Left renal pelvis (tissue), 4 donors: ENCODE data around the gene GDPD4. TPM values are rescaled to one million over a fixed set of nuclear protein-coding genes. Genes with fewer than 3 reads are reported as not detected.

Source experiments
- DNase-seq, 4 donors: peaks; one replicate each; pipeline ENCODE4 v3.0.0-alpha.2; 2013; ENCODE audit warnings: low read depth in 4 of 4, low spot score in 3 of 4
- polyA plus RNA-seq, 4 donors: library from polyadenylated mRNA; unstranded; fragments of 120-200 nt; gene quantifications; one replicate each; pipeline ENCODE4 v1.2.1, GENCODE V29; 2013; ENCODE audit not compliant: insufficient read length in 4 of 4

The GDPD4 gene
- polyA plus RNA-seq, 4 donors, result 0.18 to 0.46 (median 0.34) TPM; not detected in 1

- no peak for DNase-seq
These were observed 52.1 kb downstream of the GDPD4 start for GRCh38 chr11:77249427-77249826.

DNA sequence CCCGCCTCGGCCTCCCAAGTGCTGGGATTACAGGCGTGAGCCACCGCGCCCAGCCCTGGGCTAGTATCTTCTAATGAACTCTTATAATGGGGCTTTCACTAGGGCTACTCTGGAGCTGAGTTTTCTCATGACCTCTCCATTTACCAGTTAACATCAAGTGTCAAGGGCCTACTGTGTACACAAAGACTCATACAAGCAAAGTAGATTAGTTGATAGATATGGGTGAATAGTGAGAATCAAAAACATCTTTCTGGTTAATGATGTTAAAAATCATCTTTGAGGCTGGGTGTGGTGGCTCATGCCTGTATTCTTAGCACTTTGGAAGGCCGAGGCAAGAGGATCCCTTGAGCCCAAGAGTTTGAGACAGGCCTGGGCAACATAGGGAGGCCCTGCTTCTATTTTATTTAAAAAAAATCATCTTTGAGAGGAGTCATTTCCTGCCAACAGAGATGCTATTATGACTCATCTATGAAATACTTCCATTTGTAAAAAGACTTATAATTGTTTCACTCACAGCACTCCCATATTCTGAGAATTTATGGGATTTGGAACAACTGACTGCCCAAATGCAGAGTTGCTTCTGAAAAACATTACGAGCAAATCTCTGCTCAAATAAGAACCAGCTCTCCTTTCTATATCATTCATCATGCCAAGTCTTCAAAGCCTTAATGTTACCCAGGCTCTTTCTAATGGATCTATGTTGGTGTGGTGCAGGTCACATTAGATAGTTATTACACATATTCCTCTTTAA, 57.0 kb downstream of the GDPD4 start:
- DNase-seq, result no peak

DNA sequence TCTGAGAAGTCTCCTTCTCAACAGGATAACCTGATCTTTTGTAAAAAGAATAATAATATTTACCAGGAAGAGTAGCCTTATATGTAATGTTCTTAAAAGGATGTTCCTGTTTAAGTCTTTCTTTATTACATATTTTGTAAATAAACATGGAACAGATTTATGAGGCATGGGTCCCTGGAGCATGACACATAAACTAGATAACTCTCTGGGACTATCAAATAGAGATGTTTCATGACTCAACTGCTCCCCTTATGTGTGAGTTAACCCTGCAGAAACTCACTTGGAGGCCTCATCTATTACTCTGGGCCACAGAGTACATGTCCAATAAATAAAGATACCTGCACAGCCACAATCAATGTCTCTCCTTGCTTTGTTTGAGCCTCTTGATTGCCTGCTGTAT, 64.6 kb downstream of the GDPD4 start:
- no peak for DNase-seq

- DNase-seq, result no peak
These were observed 68.5 kb downstream of the GDPD4 start for GRCh38 chr11:77233011-77233410.

DNA sequence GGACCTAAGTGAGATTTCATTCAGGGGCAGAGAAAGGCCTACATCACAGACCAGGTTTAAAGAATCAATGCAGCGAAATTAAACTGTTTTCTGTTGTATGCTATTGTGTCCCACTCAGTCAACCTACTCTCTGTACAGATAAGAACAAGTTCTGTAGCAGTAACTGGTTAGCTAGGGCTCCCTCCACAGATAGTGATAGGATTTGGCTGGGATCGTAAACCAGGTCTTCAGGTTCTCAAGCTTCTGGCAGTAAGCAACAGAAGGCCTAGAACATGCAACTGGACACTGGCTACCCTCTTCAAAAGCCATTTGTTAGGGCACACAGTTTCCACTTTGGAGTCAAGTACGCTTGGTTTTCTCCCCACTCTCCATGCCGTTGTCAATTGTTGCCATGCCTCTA, 69.2 kb downstream of the GDPD4 start:
- DNase-seq, result no peak

GRCh38 chr11:77231800-77232199, 69.7 kb downstream of the GDPD4 start:
- DNase-seq, result no peak

- no peak for DNase-seq
These were observed 70.4 kb downstream of the GDPD4 start for GRCh38 chr11:77230878-77231605.

DNA sequence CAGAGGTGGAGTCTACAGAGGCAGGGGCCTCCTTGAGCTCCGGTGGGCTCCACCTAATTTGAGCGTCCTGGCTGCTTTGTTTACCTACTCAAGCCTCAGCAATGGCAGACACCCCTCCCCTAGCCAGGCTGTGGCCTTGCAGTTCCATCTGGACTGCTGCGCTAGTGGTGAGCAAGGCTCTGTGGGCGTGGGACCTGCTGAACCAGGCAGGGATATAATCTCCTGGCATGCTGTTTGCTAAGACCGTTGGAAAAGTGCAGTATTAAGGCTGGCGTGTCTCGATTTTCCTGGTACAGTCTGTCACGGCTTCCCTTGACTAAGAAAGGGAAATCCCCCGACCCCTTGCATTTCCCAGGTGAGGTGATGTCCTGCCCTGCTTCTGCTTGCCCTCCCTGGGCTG, 77.7 kb downstream of the GDPD4 start:
- DNase-seq, result no peak

DNA sequence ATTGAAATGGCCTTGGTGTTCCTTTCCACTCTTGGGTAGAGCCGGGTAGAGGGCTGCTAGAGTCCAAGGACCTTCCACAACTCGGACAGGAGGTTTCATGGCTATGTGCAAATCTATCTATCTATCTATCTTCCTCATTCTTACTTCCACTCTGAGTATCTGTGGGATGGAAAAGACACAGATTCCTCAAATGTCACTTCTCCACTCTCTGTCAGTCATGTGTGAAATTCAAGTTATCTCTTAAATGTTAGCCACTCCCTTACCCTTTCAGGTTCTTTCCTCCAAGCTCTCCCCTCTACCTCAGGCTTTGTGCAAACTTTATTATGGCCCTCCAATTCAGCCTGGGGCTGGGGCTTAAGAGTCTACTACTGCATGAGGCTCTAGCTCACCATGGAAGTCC, 84.3 kb downstream of the GDPD4 start:
- no peak for DNase-seq

- DNase-seq, result no peak
These were observed 86.4 kb downstream of the GDPD4 start for GRCh38 chr11:77215106-77215505.

DNA sequence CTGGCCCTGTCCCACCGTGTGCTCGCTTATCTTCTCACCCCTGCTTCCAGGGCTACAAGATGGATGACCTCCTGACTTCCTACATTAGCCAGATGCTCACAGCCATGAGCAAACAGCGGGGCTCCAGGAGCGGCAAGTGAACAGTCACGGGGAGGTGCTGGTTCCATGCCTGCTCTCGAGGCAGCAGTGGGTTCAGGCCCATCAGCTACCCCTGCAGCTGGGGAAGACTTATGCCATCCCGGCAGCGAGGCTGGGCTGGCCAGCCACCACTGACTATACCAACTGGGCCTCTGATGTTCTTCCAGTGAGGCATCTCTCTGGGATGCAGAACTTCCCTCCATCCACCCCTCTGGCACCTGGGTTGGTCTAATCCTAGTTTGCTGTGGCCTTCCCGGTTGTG, 86.9 kb downstream of the GDPD4 start:
- DNase-seq, result no peak

GRCh38 chr11:77213589-77214428, 87.7 kb downstream of the GDPD4 start:
- no peak for DNase-seq

DNA sequence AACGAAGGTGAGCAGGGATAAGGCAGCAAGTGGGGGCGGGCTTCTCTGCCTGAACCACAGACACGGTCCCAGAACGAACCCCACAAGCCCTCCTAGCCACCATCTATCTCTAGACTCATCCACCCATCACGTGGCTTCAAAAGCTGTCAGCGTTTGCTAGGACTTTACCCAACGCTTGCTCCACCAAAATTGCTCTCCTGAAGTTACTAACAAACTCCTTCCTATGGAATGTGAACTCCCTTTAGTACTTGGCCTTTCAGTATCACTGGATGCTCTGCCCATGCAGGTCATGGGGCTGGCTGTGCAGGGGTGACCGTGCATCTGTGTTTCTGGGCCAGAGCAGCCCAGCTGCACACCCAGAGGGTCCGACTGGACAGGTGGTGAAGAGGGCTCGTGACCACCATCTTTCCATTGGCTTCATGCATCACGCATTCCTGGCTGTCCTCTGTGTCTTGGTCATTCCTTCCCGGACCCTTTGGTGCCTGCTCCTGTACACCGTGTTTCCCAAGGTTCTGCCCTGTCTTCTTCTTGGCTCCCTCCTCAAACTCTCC, 88.4 kb downstream of the GDPD4 start:
- no peak for DNase-seq

- DNase-seq, result no peak
These were observed 89.0 kb downstream of the GDPD4 start for GRCh38 chr11:77212314-77213007.

- DNase-seq, result no peak
These were observed 89.8 kb downstream of the GDPD4 start for GRCh38 chr11:77211594-77212251.

DNA sequence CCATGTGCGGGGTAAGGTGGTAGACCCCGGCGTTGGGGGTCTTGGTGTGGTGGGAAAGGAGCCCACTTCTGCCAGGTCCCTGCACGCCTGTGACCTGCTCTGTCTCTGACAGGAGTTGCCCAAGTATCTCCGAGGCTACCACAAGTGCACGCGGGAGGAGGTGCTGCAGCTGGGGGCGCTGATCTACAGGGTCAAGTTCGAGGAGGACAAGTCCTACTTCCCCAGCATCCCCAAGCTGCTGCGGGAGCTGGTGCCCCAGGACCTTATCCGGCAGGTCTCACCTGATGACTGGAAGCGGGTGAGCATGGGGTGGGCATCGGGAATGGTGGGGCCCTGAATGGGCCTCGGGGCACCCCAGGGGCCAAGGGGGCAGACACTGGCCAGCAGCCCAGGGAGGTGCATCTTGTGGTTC, 90.4 kb downstream of the GDPD4 start:
- no peak for DNase-seq

DNA sequence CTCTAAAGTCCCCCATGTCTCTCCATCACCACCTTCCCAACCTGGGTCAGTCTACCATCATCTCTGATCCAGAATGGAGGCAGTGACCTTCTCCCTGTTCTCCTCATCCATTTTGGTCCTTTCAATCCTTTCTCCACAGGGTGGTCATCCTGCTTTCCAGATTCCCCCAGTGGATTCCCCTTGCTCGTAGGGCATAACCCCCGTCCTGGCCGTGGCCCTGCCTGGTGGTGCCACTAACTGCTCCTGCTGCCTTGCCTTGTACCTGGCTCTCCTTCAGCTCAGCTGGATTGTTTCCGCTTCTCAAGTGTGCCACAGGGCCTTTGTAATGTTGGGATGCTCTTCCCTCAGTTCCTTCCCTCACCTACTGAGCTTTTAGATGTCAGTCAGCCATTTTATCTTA, 91.8 kb downstream of the GDPD4 start:
- DNase-seq, result no peak

GRCh38 chr11:77208535-77208934, 93.0 kb downstream of the GDPD4 start:
- no peak for DNase-seq

- DNase-seq, result no peak
These were observed 93.7 kb downstream of the GDPD4 start for GRCh38 chr11:77207618-77208313.
